NCI-H146 treated with DMSO at 0.1 percent for 48 hours (cell line): ENCODE results near the gene METTL14.

Experiments
- DNase-seq: peaks from one replicate; lab custom pipeline; 2025; ENCODE audit not compliant: unreplicated experiment; lab: John Stamatoyannopoulos, UW

The METTL14 gene

DNA sequence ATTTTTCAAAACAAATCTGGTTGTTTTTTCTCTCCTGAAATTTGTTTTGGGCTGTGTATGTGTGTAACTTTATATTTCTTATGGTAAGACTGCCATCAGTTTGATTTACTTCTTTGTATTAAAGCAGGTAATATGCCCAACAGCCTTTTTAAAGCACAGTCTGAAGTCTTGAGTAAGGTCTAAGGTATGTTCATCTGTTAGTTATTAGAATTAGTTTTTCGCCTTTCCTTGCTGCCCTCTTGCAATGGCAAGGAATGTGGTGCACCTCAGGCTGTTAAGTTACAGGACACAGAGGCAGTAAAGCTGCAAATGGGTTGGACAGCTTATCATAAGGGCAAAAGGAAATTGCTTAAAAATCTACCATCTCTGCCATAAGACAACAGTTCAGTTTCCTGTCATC is 71.8 kb downstream of the METTL14 start:
- no peak for DNase-seq

DNA sequence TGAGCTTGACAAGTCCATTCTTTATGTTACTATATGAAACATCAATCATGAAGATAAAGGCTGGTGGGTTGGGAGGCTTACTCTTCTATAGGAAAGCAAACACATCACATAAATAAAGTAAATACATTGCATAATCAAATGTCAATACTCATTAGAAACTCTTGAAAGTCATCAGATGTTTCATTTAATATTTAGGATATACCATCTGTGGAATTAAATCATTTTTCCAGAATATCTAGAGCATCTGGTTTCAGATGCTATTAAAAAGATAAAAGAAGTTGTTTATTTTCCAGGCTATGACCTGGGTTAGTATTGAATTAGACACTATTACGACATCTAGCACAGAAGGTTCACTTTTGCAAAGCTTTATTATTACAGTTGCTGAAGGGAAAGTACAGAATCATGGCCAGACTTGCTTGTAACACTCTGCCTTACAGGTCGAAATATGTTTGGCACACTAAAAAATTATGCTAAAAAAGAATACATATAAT is 72.6 kb downstream of the METTL14 start:
- DNase-seq = no peak

DNA sequence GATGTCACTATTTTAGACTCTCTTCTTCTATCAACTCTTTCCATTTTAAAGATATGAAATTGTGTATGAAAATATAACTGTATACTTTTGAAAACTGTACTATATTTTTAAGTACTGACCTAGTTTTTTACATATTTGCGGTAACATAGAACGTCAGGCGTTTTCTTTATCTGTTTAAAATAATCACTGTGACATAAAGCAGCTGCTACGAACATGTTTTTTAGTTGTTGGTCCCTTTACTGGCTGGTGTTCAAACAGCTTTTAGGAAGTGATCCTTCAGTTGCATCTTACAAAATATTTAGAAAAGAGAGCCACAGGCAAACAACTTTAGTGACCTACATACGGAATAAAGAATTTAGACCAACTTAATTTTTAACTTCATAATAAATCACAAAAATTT is 73.1 kb downstream of the METTL14 start:
- DNase-seq = no peak

DNA sequence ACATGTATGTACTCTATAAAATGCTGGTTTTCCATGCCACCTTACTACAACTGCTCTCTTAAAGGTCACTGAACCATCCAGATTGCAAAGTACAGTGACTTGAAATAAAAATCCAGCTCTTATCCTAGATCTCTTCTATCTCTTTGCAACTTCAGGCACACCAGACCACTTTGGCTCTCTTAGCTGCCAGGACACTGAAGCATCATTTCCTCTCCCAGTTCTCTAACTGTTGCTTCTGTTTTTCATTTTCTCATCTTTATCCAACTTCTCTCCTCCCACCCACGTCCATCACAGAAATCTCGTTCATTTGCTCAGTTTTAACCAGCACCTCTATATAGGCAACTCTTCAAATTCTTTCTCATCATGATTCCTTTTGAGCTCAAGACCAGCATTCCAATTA is 74.3 kb downstream of the METTL14 start:
- DNase-seq = no peak

DNA sequence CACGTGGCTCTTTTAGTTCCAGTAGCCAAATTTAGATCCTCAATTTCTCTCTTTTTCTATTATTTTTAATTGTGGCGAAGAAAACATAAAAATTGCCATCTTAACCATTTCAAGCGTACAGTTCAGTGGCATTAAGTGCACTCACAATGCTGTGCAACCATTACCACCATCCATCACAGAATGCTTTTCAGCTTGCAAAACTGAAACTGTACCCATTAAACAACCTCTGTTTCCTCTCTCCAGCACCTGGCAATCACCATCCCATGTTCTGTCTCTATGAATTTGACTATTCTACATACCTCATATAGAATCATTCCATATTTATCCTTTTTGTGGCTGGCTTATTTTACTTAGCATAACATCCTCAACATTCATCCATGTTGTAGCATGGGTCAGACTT is 74.9 kb downstream of the METTL14 start:
- DNase-seq = no peak

DNA sequence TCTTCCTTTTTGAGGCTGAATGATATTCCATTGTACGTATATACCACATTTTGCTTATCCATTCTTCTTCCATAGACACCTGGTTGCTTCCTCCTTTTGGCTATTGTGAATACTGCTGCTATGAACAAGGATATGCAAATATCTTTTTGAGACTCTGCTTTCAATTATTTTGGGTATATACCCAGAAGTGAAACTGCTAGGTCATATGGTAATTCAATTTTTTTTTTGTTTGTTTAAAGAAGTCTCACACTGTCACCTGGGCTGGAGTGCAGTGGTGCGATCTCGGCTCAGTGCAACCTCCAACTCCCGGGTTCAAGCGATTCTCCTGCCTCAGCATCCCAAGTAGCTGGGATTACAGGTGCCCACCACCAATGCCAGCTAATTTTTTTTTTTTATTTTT is 75.3 kb downstream of the METTL14 start:
- no peak for DNase-seq

DNA sequence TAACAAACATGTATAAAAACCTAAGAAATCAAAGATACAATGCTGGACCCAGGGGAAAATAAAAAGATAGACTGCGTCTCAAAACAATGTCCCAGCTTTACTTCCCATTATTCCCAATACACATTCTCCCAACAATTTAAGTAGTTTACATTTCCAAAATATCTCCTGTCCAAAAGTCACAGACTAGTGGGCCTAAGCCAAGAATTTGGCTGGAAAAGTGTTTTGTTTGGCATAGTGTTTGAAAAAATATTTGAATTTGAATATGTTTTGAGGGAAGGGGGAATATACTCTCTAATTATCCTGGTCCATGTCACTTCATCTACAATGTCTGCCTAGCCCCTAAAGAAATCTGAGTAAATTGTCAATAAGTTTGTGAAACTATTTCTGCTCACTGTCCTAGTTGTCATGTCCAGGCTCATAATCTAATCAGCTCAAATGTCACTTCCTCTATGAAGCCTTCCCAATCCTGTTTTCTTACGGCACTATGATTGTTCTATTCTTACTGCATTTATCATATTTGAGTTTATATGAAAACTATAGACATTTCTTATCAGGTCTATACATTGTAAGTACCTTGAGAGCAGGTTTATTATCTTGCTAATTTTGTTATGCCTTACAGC is 76.3 kb downstream of the METTL14 start:
- no peak for DNase-seq

DNA sequence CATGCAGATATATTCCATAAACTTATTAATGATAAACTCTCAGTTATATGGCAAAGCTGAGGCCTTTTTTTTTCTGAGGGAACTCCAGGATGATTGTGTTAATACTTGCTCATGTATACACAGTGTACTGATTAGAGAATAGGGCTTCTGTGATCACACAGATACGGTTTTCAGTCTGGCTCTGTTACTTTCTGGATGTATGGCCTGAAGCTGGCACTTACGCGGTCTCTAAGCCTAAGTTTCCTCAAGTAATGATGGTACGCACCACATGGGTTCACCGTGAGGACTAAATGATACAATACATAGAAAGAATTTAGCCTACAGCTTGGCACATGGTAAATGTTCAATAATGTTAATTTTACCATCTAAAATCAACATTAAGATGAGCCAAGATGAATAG is 77.0 kb downstream of the METTL14 start:
- no peak for DNase-seq

DNA sequence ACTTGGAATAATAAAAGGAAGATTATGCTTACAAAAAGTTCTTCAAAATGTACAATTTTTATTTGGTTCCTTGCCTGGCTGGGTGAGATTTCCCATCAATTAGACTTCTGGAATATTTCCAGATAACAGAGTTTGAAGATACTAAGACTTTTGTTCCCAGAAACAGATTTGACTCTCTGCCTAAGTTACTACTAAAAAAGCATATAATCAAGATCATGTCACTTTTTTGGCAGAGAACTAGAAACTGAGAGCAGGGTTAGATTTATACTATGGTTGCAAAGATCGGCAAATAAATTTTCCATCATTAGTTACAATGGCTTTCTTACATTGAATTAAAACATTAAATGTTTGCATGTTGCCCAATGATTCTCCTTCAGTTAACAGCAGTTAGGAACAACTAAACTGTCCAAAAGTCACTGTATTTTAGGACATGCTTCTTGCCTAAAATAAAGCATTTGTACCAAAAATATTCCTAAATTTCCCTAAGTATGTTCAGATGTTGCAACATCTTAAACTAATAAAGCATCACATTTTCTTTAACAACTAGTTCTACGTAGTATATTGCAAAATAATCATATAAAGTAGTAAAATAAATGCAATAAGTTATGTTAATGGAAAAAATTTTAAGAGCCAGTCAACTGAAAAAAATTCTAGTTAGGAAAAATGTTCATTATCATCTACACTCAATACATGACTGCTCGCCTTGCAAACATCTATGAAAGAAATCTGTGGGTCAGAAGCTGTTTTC is 77.7 kb downstream of the METTL14 start:
- no peak for DNase-seq
